ENCODE measurements around the gene ETNK1.
"Not testable (repeated sequence)": the region's sequence is repeated elsewhere in the genome, so short reads cannot be mapped to it uniquely, and the experiment has no call there.

Gene ETNK1

DNA sequence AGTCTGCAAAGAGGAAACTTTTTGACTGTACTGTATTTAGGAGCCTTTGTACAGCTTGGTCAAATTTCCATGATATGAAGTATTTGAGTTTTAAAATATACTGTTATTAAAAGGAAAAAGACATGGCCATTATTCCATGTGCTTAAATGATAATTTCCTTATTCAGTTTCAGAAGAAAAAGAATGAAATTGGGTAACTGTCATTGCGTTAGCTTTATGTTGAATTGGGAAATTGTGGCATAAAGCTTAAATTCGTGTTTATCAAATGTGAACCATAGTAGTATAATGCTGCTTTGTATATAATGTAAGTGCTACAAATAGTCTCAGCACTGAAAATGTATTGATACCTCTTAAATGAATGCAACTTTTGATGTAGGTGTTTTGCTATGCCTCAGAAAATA lies 64.9 kb downstream of the ETNK1 start:
- FAIRE-seq, result peak; percentile 84

DNA sequence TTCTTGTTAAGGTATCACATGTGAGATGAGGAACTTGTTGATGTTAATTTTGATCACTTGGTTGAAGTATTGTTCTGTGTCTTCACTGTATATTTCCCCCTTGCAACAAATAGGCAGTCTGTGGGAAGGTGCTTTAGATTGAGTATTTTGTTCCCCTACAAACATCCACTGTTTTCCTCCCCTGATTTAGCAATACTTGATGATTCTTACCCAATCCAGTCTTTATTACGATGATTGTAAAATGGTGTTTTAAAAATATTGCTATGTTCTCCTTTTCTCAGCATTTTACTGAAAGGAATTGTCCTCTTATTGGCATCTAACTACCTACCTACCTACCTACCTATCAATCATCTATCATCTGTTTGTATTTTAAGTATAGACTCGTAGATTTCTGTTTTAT lies 66.3 kb downstream of the ETNK1 start:
- FAIRE-seq, result no peak

DNA sequence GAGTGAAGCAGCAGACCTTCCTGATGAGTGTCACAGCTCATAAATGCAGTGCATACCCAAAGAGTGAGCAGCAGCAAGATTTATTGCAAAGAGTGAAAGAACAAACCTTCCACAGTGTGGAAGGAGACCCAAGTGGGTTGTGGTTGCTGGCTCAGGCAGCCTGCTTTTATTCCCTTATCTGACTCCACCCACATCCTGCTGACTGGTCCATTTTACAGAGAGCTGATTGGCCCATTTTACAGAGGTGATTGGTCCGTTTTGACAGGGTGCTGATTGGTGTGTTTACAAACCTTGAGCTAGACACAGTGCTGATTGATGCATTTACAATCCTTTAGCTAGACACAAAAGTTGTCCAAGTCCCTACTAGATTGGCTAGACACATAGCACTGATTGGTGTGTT lies 67.5 kb downstream of the ETNK1 start:
- not testable (repeated sequence) for FAIRE-seq

DNA sequence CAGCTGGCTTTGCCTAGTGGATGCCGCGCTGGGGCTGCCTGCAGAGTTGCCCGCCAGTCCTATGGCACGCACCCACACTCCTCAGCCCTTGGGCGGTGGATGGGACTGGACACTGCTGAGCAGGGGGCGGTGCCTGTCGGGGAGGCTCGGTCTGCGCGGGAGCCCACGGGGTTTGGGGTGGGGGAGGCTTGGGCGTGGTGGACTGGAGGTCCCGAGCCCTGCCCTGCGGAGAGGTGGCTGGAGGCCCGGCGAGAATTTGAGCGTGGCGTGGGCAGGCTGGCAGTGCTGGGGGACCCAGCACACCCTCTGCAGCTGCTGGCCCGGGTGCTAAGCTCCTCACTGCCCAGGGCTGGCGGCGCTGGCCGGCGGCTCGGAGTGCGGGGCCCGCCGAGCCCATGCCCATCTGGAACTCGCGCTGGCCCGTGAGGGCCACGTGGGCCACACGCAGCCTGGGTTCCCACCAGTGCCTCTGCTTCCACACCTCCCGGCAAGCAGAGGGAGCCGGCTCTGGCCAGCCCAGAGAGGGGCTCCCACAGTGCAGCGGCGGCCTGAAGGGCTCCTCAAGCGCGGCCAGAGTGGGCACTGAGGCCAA lies 68.1 kb downstream of the ETNK1 start:
- no peak for FAIRE-seq

DNA sequence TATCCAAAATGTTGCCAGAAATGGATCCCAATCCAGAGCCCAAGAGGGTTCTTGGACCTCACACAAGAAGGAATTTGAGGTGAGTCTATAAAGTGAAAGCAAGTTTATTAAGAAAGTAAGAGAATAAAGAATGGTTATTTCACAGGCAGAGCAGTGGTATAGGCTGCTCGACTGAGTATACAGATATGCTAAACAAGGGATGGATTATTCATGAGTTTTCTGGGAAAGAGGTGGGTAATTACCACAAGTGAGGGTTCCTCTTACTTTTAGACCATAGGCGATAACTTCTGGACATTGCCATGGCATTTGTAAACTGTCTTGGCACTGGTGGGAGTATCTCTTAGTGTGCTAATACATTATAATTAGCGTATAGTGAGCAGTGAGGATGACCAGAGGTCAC lies 73.6 kb downstream of the ETNK1 start:
- no peak for FAIRE-seq

DNA sequence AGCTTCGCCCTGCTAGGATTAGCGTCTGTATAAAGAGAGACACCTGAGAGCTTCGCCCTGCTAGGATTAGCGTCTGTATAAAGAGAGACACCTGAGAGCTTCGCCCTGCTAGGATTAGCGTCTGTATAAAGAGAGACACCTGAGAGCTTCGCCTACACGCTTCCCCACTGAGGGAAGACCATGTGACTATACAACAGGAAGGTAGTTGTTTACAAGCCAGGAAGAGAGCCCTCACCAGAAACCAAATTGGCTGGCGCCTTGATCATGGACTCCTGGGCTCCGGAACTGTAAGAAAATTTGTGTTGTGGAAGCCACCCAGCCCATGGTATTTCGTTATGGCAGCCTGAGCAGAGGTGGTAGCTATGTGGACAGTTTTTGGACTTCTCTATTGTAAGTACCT lies 74.7 kb downstream of the ETNK1 start:
- not testable (repeated sequence) for FAIRE-seq

DNA sequence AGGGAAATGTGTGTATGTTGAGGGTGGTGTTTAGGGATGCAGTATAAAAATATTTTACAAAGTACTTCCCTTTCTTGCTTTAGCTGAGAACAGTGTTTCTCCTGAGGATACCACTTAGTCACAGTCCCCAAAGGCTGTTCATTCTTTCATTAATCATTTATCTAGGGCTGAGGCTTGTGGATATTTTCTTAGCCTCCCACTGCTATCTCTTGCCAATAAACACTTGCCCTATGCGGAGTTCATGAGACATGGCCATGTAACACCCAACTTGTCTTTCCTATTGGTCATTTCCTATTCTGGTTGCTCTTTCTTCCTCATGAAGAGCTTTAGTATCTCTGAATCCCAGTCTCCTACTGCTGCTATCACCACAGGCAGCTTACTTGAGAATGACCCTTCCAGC lies 75.1 kb downstream of the ETNK1 start:
- no peak for FAIRE-seq

DNA sequence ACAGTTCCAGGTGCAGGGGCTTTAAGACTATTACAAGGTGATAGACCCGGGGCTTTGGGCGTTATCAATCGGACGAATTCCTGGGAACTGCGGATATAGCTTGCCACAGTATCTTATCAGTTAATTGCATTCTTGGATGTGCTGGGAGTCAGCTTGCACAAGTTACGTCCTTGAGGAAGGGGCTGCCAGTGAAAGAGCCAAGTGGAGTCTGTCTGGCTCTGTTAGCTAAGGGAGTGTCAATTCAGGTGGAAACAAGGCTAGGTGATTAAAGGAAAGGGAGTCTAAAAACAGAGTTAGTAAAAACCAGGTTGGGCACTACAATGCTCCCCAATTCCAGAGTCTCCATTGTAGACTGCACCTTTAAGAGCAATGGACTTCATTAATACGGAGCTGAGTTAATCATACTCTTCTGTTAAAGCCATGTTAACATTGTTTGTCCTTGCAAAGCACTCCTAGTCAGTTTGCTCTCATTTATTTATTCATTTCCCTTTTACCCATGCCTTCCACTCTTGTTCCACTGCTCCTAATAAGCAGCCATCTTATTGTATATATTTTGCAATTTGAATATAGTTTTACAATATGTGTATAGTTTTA lies 76.3 kb downstream of the ETNK1 start:
- FAIRE-seq, result not testable (repeated sequence)

DNA sequence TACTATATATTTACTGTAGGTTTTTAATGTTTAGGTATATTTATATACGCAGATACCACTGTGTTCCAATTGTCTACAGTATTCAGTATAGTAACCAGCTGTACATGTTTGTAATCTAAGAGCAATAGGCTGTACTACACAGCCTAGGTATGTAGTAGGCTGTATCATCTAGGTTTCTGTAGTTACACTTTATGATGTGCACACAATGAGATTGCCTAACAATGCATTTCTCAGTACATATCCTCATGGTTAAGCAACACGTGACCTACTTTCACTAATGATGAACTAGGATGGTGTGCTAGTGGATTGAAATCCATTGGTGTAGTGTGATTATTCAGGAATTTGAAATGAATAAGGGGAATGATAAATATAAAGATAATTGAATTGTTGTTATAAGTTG lies 77.7 kb downstream of the ETNK1 start:
- no peak for FAIRE-seq

DNA sequence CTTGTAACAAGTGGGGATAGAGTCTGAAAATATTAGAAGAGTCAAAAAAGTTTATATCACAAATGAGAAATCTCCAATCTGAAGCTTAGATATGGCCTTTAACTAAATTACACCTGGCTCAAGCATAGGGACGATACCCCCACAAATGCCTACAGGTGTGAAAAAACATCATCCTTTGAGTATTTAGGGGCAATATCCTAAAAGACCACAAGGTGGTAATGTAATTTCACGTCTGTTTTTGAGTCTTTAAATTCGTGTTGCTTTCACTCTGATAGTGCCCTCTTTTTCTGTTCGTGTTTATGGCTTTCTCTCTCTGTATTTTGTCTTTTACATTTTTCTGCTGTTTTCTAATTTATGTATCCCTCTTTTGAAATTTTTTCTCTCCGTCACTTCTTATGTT lies 84.3 kb downstream of the ETNK1 start:
- FAIRE-seq, result peak; percentile 81

DNA sequence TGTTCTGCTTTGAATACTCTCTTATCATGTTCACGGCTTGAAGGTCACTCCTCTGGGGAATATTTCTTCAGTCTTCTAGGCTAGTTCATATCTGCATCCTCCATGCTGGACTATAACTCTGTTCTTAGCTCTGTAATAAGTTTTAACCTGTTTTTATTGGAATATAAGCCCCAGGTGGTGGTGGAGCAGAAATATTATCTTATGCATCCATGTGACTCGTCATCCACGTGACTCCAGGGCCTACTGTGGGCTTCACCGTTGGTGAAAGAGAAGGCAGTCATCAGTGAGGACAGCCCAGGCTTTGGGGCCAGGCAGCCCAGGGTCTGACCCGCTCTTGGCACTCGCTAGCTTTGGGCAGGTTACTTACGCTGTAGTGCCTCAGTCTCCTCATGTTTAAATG lies 87.1 kb downstream of the ETNK1 start:
- no peak for FAIRE-seq

DNA sequence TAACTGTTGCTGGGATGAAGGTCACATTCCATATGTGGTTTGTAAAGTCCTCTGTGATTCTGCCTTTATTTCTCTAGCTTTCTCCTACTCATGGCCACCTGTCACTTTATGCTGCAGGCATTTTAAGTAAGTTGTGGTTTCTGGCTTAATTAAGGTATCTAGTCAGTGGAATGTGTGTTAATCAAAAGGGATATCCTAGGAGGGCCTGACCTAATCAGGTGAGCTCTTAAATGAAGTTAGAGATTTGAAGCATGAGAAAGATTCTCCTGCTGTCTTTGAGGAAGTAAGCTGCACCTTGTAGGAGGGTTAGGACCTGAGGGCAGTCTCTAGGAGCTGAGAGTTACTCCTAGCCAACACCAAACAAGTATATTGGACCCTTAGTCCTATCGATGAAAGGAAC lies 90.3 kb downstream of the ETNK1 start:
- no peak for FAIRE-seq

DNA sequence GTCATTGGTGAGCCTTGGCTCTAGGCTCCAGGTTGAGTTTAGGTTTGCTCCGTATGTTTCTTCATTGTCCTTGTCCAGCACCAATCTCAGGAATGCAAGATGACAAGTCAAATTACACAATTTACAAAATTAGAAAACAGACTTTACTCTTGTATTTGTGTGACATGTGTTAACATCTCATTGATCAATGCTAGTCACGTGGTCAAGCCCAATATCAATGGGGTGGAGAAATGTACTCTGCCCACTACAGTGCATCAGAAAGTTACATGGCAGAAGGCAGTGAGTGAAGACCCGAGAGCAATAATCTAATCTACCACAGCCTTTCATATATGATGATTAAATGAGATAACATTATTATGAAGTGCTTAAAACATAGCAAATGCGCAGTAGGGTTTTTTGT lies 94.8 kb downstream of the ETNK1 start:
- FAIRE-seq, result no peak

DNA sequence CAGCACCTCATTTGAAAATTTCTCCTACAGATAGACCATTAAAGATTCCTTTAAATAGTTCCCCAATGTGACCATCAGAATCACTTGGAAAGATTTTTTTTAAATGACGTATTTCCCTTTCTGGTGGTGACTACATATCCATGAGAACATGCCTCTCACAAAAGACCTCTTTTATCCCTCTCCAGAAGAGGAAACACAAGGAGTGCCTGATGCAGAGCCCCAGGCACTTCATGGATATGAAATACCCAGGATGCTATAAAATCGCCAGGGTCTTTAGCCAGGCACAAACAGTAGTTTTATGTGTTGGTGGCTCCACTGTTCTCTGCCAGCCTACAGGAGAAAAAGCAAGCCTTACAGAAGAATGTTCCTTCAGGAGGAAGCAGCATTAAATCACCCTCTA lies 97.1 kb downstream of the ETNK1 start:
- no peak for FAIRE-seq

DNA sequence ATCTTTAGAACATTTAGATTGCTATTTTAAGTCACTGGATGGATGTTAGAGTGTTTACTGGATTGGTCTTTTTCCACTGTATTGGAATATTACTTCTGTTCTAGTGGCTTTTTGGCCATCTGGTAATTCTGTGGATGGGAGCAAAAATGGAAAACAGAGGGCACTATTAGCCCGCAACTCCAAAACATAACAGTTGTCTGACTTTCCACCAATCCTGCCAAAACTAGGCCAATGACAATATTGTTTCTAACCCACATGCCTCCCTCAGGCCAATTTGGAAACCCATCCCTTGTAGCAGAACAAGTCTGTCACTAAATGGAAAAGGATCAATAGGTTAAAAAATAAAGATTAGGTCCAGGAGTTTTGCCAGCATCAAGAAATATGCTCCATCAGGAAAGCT lies 97.8 kb downstream of the ETNK1 start:
- FAIRE-seq, result no peak

DNA sequence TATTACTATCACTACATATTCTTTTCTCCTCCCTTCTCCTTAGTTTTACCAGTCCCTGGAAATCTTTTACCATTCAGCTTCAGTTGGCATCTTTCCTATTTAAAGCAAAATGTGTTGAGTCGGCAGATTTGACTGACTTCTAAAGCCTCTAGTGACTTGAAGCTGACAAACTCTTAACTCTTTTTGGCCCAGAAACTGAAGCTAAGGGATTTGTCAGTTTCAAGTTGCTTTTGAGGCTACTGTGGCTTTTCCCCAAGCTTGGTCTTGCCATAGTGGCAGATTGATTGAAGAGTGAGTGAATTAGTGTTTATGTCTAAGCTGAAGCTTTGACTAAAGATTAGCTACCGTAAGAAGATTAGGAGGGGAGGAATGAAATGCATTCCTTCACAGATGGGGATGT lies 104.0 kb downstream of the ETNK1 start:
- FAIRE-seq, result peak; percentile 17

DNA sequence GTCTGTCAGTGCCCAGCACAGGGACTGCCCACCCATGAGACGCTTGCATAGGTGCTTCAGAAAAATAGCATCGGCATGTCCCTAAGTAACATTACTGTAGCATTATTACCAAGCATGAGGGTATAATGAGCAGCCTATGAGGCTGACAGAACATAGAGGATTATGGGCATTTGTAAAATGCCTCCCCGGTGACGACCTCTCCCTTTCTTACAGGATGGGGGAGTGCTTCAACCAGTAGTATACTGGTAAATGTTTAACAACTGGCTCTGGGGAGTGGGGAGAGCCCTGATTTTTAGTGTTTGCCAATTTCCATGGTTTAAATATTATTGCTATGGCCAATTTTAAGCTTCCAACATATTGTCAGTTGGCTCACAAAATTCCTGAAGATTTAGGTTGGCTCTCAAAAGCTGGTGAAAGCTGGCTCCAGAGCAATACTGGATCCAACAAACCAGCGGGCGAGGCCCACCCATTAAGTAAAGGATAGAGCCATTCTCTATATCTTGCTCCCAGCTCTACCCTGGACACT lies 104.5 kb downstream of the ETNK1 start:
- no peak for FAIRE-seq

DNA sequence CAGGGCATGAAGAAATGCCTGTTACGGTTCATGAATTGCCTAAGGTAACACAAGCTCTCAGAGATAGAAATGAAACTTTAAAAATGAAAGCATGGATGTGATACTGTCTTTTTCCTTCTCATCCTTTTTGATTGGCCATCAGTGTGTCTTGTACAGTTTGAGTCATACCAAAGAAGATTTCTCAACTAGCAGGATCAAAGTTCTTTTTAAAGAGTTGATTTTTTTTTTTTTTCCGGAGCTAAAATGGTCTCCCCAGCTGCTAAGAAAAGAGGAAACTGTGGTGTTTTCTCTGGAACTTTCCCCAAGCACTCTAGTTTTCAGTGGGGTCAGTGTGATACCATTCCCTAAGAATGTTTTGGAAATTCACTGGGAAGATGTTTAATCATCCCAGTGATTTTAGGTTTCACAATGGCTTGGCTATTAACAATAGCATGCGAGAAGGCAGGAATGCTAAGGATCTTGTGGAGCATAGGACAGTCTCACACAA lies 105.0 kb downstream of the ETNK1 start:
- no peak for FAIRE-seq

DNA sequence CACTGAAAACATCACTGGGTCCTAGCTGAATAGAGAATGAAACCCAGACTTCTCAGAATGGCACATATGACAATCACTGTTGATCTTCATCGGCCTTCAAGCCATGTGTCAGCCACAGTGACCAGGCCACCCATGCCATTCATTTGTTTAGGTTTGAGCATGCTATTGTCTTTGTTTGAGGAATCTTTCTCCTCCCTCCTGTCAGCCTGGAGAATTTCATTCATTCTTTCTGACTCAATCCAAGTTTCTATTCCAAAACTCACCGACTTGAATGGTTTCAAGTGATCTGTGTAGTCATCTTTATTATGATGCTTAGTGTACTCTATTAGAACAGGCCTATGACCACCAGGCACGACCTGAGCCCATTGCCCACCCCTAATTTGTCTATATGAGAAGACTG lies 106.3 kb downstream of the ETNK1 start:
- no peak for FAIRE-seq

DNA sequence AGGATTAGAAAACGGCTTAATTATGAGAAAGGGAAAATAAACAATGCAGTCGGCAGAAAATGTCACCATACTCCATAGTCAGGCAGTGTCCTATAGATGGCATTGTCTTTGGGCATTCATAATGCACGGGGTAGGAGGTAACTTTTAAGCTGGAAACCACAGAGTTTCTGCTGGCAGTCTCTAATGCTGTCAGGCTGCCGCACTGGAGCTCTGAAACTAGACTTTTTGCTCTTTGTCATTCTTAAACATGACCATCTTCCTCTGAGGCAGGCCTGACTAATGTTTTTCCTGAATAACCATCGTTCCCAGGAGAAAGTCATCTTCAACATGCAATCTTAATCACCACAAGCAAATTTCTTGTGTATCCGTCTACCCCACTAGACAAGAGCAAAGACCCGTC lies 108.8 kb downstream of the ETNK1 start:
- no peak for FAIRE-seq

DNA sequence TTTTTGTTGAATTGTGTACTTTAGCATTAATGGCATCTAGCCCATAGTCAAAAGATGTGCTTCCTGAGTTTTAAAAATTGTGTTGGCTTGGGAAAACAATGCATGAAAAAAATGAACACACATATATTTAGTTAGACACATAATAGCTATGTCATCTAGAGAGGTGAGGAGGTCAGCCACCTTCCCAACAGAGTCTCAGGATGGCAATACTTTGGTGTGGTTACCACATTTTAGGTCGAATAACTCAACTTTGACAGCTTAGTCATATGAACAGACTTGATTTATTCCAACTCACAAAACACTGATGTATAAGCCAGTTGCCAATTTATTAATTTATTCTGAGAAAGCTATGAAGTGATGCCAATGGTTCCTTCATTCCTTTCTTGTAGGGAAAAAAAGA lies 114.0 kb downstream of the ETNK1 start:
- no peak for FAIRE-seq

All from islet of Langerhans (tissue), 1 donor.